Stimulated activated CD4-positive, alpha-beta T cell treated with anti-CD3 and anti-CD28 coated beads, Interleukin-1b, Interleukin-23, amount 100 ng/mL, for 1 hour (primary cell): ENCODE measurements around the gene ATP9A.
A peak's percentile ranks its signal among the peaks of the same experiment; 100 is the strongest.
"Not testable (repeated sequence)": the region's sequence is repeated elsewhere in the genome, so short reads cannot be mapped to it uniquely, and the experiment has no call there.

Experiments
- DNase-seq, 2 donors: peaks; one replicate each; pipeline ENCODE4 v3.0.0-alpha.2; 2020; ENCODE audit warnings: low read depth in 2 of 2

ATP9A gene

GRCh38 chr20:51767867-51768758, at the start of gene ATP9A:
Gene ATP9A, minus strand, starts transcription at chr20:51768390. Its CDS starts 21 bp downstream, at chr20:51768369.
- DNase-seq = no peak

GRCh38 chr20:51816856-51817255, 48.7 kb upstream of the ATP9A start:
- not testable (repeated sequence) for DNase-seq

- DNase-seq = no peak
These were observed 47.3 kb upstream of the ATP9A start for GRCh38 chr20:51815383-51816076.

- DNase-seq = no peak
These were observed 44.7 kb upstream of the ATP9A start for GRCh38 chr20:51812861-51813260.

GRCh38 chr20:51811514-51812128, 43.4 kb upstream of the ATP9A start:
- no peak for DNase-seq

GRCh38 chr20:51811042-51811355, 42.8 kb upstream of the ATP9A start:
- DNase-seq = no peak

GRCh38 chr20:51810155-51811041, 42.2 kb upstream of the ATP9A start:
- DNase-seq = no peak

GRCh38 chr20:51807720-51808250, 39.6 kb upstream of the ATP9A start:
- DNase-seq = no peak

GRCh38 chr20:51804754-51805153, 36.6 kb upstream of the ATP9A start:
- DNase-seq = no peak

- no peak for DNase-seq
These were observed 35.1 kb upstream of the ATP9A start for GRCh38 chr20:51803148-51803854.

GRCh38 chr20:51802170-51802751, 34.1 kb upstream of the ATP9A start, which contains the start of gene SALL4:
Gene SALL4, minus strand, starts transcription at chr20:51802521. Its CDS starts 113 bp downstream, at chr20:51802408.
- DNase-seq = no peak

- DNase-seq = no peak
These were observed 33.6 kb upstream of the ATP9A start for GRCh38 chr20:51801823-51802123.

GRCh38 chr20:51801122-51801822, 33.1 kb upstream of the ATP9A start:
- DNase-seq = no peak

- DNase-seq = no peak
These were observed 32.6 kb upstream of the ATP9A start for GRCh38 chr20:51800872-51801121.

GRCh38 chr20:51800060-51800871, 32.1 kb upstream of the ATP9A start:
- DNase-seq = peak in 1 of 2 donors; percentile 37

- DNase-seq = no peak
These were observed 31.2 kb upstream of the ATP9A start for GRCh38 chr20:51799401-51799860.

- no peak for DNase-seq
These were observed 29.3 kb upstream of the ATP9A start for GRCh38 chr20:51797357-51798025.

GRCh38 chr20:51796340-51796739, 28.1 kb upstream of the ATP9A start:
- DNase-seq = no peak

GRCh38 chr20:51792960-51793359, 24.8 kb upstream of the ATP9A start:
- DNase-seq = no peak
